Measurements from ENCODE around the gene WNT2. TPM values are rescaled to one million over a fixed set of nuclear protein-coding genes. Genes with fewer than 3 reads are reported as not detected.

The WNT2 gene
- polyA plus RNA-seq, 1 donor (not counting 4 experiments of a cell fraction or from before 2014, with no cell fraction given) = not detected

- no peaks in the 10 kb centered on the region for H3K9me1 ChIP-seq (ENCODE audit: control insufficient read depth, extremely low read depth, insufficient read depth, low read length)
- H3K4me2 ChIP-seq (ENCODE audit: control insufficient read depth, extremely low read depth, insufficient read depth, low read depth, low read length) = no peak overlapping the region
- no peak for FAIRE-seq
- no peak overlapping the region for H3K27ac ChIP-seq (ENCODE audit: control insufficient read depth, insufficient read depth, low read length)
- no peak for DNase-seq (ENCODE audit: low read depth, low spot score)
- H4K20me1 ChIP-seq (ENCODE audit: control insufficient read depth, extremely low read depth, insufficient read depth, low read length) = no peaks in the 10 kb centered on the region
- no peak overlapping the region for H2AFZ ChIP-seq (ENCODE audit: control insufficient read depth, low read length)
- H3K36me3 ChIP-seq (ENCODE audit: control insufficient read depth in 2 of 2, extremely low read depth in 1 of 2, insufficient read depth in 2 of 2, low read length in 2 of 2) = no peaks in the 10 kb centered on the region
- H3K27me3 ChIP-seq (ENCODE audit: control insufficient read depth, extremely low read depth, insufficient read depth, low read length) = no peaks in the 10 kb centered on the region
- TF ChIP-seq CTCF (optimal IDR thresholded peaks at IDR 0.05 in 1 of 3, IDR thresholded peaks at IDR 0.05 in 1 of 3, conservative IDR thresholded peaks at IDR 0.05 in 1 of 3; ENCODE audit: extremely low read depth in 1 of 3, insufficient read depth in 2 of 3, low read length in 3 of 3) = no peak
- no peak for TF ChIP-seq EZH2 (IDR thresholded peaks at IDR 0.05; ENCODE audit: low read length)
- no peaks in the 10 kb centered on the region for H3K79me2 ChIP-seq (ENCODE audit: control insufficient read depth, insufficient read depth, low read length)
- H3K4me1 ChIP-seq (ENCODE audit: control insufficient read depth, extremely low read depth, insufficient read depth, low read length) = peaks cover 26% of the 10 kb centered on the region
- no peak overlapping the region for H3K4me3 ChIP-seq (ENCODE audit: control insufficient read depth in 2 of 3, extremely low read depth in 1 of 3, insufficient read depth in 2 of 3, low read depth in 1 of 3, low read length in 3 of 3)
- dilution Hi-C loops (cut with MboI; ENCODE audit: extremely low pct_ligation_motif_present, low sequenced_read_pairs) = no loop called here
- H3K9me3 ChIP-seq (ENCODE audit: control insufficient read depth, low read depth, low read length) = no peaks in the 10 kb centered on the region
- H3K9ac ChIP-seq (ENCODE audit: control insufficient read depth, extremely low read depth, insufficient read depth, low read length) = no peak overlapping the region
Measured at GRCh38 chr7:117278040-117278439, 44.8 kb downstream of the WNT2 start.

GRCh38 chr7:117277576-117277975 lies 45.3 kb downstream of the WNT2 start:
- no peaks in the 10 kb centered on the region for H3K9me1 ChIP-seq (ENCODE audit: control insufficient read depth, extremely low read depth, insufficient read depth, low read length)
- no peak for DNase-seq (ENCODE audit: low read depth, low spot score)
- H3K4me1 ChIP-seq (ENCODE audit: control insufficient read depth, extremely low read depth, insufficient read depth, low read length) = peaks cover 26% of the 10 kb centered on the region
- no peak overlapping the region for H3K27ac ChIP-seq (ENCODE audit: control insufficient read depth, insufficient read depth, low read length)
- H3K4me3 ChIP-seq (ENCODE audit: control insufficient read depth in 2 of 3, extremely low read depth in 1 of 3, insufficient read depth in 2 of 3, low read depth in 1 of 3, low read length in 3 of 3) = no peak overlapping the region
- H3K27me3 ChIP-seq (ENCODE audit: control insufficient read depth, extremely low read depth, insufficient read depth, low read length) = no peaks in the 10 kb centered on the region
- H3K79me2 ChIP-seq (ENCODE audit: control insufficient read depth, insufficient read depth, low read length) = no peaks in the 10 kb centered on the region
- TF ChIP-seq CTCF (optimal IDR thresholded peaks at IDR 0.05 in 1 of 3, IDR thresholded peaks at IDR 0.05 in 1 of 3, conservative IDR thresholded peaks at IDR 0.05 in 1 of 3; ENCODE audit: extremely low read depth in 1 of 3, insufficient read depth in 2 of 3, low read length in 3 of 3) (no peak), EZH2 (IDR thresholded peaks at IDR 0.05; ENCODE audit: low read length) (no peak)
- no peak overlapping the region for H3K4me2 ChIP-seq (ENCODE audit: control insufficient read depth, extremely low read depth, insufficient read depth, low read depth, low read length)
- no peak for FAIRE-seq
- dilution Hi-C loops (cut with MboI; ENCODE audit: extremely low pct_ligation_motif_present, low sequenced_read_pairs) = no loop called here
- no peaks in the 10 kb centered on the region for H3K9me3 ChIP-seq (ENCODE audit: control insufficient read depth, low read depth, low read length)
- H4K20me1 ChIP-seq (ENCODE audit: control insufficient read depth, extremely low read depth, insufficient read depth, low read length) = no peaks in the 10 kb centered on the region
- H3K36me3 ChIP-seq (ENCODE audit: control insufficient read depth in 2 of 2, extremely low read depth in 1 of 2, insufficient read depth in 2 of 2, low read length in 2 of 2) = no peaks in the 10 kb centered on the region
- no peak overlapping the region for H3K9ac ChIP-seq (ENCODE audit: control insufficient read depth, extremely low read depth, insufficient read depth, low read length)
- no peak overlapping the region for H2AFZ ChIP-seq (ENCODE audit: control insufficient read depth, low read length)
